Measurements from ENCODE around the gene NUDT3. TPM values are rescaled to one million over a fixed set of nuclear protein-coding genes. Genes with fewer than 3 reads are reported as not detected.

NUDT3 gene
- total and polyA plus RNA-seq, 2 experiments from 2014 or later: 12.1 to 31.1 TPM

DNA sequence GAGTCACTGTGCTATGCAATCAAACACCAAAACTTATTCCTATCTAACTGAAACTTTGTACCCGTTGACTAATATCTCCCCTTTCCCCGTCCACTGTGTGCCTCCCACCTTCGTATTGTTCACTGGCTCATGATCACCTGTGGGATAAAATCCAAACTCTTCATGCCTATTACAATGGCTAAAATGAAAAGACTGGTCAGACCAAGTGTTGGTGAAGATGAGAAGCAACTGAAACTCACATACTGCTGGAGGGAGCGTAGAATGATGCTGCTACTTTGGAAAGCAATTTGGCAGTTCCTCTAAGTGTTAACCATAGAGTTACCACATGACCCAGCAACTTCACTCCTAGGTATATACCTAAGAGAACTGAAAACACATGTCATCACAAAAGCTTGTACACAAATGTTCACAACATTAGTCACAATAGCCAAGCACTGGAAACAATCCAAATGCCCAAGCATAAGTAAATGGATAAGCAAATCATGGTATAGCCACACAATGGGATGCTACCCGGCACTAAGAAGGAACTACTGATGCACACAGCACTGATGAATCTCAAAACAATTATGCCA, 20.3 kb upstream of the NUDT3 start:
- TF ChIP-seq, protein P1, sequence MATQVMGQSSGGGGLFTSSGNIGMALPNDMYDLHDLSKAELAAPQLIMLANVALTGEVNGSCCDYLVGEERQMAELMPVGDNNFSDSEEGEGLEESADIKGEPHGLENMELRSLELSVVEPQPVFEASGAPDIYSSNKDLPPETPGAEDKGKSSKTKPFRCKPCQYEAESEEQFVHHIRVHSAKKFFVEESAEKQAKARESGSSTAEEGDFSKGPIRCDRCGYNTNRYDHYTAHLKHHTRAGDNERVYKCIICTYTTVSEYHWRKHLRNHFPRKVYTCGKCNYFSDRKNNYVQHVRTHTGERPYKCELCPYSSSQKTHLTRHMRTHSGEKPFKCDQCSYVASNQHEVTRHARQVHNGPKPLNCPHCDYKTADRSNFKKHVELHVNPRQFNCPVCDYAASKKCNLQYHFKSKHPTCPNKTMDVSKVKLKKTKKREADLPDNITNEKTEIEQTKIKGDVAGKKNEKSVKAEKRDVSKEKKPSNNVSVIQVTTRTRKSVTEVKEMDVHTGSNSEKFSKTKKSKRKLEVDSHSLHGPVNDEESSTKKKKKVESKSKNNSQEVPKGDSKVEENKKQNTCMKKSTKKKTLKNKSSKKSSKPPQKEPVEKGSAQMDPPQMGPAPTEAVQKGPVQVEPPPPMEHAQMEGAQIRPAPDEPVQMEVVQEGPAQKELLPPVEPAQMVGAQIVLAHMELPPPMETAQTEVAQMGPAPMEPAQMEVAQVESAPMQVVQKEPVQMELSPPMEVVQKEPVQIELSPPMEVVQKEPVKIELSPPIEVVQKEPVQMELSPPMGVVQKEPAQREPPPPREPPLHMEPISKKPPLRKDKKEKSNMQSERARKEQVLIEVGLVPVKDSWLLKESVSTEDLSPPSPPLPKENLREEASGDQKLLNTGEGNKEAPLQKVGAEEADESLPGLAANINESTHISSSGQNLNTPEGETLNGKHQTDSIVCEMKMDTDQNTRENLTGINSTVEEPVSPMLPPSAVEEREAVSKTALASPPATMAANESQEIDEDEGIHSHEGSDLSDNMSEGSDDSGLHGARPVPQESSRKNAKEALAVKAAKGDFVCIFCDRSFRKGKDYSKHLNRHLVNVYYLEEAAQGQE (IDR thresholded peaks at IDR 0.05; ENCODE audit: unreplicated experiment): no peak
- TF ChIP-seq EZH2phosphoT487 (IDR thresholded peaks at IDR 0.05; ENCODE audit: unreplicated experiment) (no peak), NANOG (IDR thresholded peaks at IDR 0.05; ENCODE audit: borderline replicate concordance) (no peak), ZNF331 (CRISPR knock-in tag; IDR thresholded peaks at IDR 0.05; ENCODE audit: low read depth) (no peak), EZH2 (IDR thresholded peaks at IDR 0.05; ENCODE audit: low read depth, unreplicated experiment) (no peak), POLR2AphosphoS5 (IDR thresholded peaks at IDR 0.05; ENCODE audit: low read depth) (no peak), CREB1 (CRISPR knock-in tag; IDR thresholded peaks at IDR 0.05; ENCODE audit: low read depth) (no peak), ZNF114 (CRISPR knock-in tag; IDR thresholded peaks at IDR 0.05) (no peak), JUNB (IDR thresholded peaks at IDR 0.05; ENCODE audit: unreplicated experiment) (no peak), STAT1 (IDR thresholded peaks at IDR 0.05; ENCODE audit: unreplicated experiment) (no peak)
- TF ChIP-seq, protein P2, sequence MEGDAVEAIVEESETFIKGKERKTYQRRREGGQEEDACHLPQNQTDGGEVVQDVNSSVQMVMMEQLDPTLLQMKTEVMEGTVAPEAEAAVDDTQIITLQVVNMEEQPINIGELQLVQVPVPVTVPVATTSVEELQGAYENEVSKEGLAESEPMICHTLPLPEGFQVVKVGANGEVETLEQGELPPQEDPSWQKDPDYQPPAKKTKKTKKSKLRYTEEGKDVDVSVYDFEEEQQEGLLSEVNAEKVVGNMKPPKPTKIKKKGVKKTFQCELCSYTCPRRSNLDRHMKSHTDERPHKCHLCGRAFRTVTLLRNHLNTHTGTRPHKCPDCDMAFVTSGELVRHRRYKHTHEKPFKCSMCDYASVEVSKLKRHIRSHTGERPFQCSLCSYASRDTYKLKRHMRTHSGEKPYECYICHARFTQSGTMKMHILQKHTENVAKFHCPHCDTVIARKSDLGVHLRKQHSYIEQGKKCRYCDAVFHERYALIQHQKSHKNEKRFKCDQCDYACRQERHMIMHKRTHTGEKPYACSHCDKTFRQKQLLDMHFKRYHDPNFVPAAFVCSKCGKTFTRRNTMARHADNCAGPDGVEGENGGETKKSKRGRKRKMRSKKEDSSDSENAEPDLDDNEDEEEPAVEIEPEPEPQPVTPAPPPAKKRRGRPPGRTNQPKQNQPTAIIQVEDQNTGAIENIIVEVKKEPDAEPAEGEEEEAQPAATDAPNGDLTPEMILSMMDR (conservative IDR thresholded peaks at IDR 0.05; ENCODE audit: low read depth in 2 of 2): no peak
- TF ChIP-seq, protein P3, sequence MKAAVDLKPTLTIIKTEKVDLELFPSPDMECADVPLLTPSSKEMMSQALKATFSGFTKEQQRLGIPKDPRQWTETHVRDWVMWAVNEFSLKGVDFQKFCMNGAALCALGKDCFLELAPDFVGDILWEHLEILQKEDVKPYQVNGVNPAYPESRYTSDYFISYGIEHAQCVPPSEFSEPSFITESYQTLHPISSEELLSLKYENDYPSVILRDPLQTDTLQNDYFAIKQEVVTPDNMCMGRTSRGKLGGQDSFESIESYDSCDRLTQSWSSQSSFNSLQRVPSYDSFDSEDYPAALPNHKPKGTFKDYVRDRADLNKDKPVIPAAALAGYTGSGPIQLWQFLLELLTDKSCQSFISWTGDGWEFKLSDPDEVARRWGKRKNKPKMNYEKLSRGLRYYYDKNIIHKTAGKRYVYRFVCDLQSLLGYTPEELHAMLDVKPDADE (IDR thresholded peaks at IDR 0.05): no peak
- TF ChIP-seq, protein P4, sequence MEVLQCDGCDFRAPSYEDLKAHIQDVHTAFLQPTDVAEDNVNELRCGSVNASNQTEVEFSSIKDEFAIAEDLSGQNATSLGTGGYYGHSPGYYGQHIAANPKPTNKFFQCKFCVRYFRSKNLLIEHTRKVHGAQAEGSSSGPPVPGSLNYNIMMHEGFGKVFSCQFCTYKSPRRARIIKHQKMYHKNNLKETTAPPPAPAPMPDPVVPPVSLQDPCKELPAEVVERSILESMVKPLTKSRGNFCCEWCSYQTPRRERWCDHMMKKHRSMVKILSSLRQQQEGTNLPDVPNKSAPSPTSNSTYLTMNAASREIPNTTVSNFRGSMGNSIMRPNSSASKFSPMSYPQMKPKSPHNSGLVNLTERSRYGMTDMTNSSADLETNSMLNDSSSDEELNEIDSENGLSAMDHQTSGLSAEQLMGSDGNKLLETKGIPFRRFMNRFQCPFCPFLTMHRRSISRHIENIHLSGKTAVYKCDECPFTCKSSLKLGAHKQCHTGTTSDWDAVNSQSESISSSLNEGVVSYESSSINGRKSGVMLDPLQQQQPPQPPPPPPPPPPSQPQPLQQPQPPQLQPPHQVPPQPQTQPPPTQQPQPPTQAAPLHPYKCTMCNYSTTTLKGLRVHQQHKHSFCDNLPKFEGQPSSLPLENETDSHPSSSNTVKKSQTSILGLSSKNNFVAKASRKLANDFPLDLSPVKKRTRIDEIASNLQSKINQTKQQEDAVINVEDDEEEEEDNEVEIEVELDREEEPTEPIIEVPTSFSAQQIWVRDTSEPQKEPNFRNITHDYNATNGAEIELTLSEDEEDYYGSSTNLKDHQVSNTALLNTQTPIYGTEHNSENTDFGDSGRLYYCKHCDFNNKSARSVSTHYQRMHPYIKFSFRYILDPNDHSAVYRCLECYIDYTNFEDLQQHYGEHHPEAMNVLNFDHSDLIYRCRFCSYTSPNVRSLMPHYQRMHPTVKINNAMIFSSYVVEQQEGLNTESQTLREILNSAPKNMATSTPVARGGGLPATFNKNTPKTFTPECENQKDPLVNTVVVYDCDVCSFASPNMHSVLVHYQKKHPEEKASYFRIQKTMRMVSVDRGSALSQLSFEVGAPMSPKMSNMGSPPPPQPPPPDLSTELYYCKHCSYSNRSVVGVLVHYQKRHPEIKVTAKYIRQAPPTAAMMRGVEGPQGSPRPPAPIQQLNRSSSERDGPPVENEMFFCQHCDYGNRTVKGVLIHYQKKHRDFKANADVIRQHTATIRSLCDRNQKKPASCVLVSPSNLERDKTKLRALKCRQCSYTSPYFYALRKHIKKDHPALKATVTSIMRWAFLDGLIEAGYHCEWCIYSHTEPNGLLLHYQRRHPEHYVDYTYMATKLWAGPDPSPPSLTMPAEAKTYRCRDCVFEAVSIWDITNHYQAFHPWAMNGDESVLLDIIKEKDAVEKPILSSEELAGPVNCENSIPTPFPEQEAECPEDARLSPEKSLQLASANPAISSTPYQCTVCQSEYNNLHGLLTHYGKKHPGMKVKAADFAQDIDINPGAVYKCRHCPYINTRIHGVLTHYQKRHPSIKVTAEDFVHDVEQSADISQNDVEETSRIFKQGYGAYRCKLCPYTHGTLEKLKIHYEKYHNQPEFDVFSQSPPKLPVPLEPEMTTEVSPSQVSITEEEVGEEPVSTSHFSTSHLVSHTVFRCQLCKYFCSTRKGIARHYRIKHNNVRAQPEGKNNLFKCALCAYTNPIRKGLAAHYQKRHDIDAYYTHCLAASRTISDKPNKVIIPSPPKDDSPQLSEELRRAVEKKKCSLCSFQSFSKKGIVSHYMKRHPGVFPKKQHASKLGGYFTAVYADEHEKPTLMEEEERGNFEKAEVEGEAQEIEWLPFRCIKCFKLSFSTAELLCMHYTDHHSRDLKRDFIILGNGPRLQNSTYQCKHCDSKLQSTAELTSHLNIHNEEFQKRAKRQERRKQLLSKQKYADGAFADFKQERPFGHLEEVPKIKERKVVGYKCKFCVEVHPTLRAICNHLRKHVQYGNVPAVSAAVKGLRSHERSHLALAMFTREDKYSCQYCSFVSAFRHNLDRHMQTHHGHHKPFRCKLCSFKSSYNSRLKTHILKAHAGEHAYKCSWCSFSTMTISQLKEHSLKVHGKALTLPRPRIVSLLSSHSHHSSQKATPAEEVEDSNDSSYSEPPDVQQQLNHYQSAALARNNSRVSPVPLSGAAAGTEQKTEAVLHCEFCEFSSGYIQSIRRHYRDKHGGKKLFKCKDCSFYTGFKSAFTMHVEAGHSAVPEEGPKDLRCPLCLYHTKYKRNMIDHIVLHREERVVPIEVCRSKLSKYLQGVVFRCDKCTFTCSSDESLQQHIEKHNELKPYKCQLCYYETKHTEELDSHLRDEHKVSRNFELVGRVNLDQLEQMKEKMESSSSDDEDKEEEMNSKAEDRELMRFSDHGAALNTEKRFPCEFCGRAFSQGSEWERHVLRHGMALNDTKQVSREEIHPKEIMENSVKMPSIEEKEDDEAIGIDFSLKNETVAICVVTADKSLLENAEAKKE (CRISPR knock-in tag; IDR thresholded peaks at IDR 0.05): no peak
- peaks cover 14% of the 10 kb centered on the region for H3K36me3 ChIP-seq (ENCODE audit: insufficient read depth)
- peaks cover 26% of the 10 kb centered on the region; the same call in 1 of the 2 replicates for H4K20me1 ChIP-seq (replicated peaks; ENCODE audit: insufficient read depth)
- Mint-ChIP-seq H3K4me3 (no peak overlapping the region), H3K27ac (no peak overlapping the region), H3K9me3 (no peaks in the 10 kb centered on the region; the same call in 2 of the 3 replicates), H3K4me1 (no peaks in the 10 kb centered on the region), H3K36me3 (ENCODE audit: low read depth) (peaks cover 32% of the 10 kb centered on the region), H3K27me3 (ENCODE audit: insufficient read depth, low read depth, poor library complexity) (peaks cover 2% of the 10 kb centered on the region)
- no peak overlapping the region for H2AFZ ChIP-seq
- H3K4me1 ChIP-seq (ENCODE audit: insufficient read depth): no peaks in the 10 kb centered on the region
- H3K9me2 ChIP-seq (ENCODE audit: insufficient read depth): no peaks in the 10 kb centered on the region
- H3K27me3 ChIP-seq (ENCODE audit: insufficient read depth): no peaks in the 10 kb centered on the region
- H3F3A ChIP-seq (replicated peaks; ENCODE audit: low read depth): peaks cover 21% of the 10 kb centered on the region
- no peak for ATAC-seq
- no peaks in the 10 kb centered on the region; the same call in 1 of the 2 replicates for H3K79me2 ChIP-seq (replicated peaks; ENCODE audit: insufficient read depth)
- H3K27ac ChIP-seq (ENCODE audit: low read depth): peak overlapping the region; percentile 72; the same call in 1 of the 2 replicates
- DNase-seq (ENCODE audit: low spot score): no peak
- no peak overlapping the region for H3K4me3 ChIP-seq
- H3K4me2 ChIP-seq: no peak overlapping the region
